ENCODE results near the gene BNC2.
A peak's percentile ranks its signal among the peaks of the same experiment; 100 is the strongest.

Gene BNC2

GRCh38 chr9:16728137-16728508 lies 142.3 kb downstream of the BNC2 start:
- no peak for DNase-seq (ENCODE audit: low read depth)
- no peak for TF ChIP-seq CTCF (conservative IDR thresholded peaks at IDR 0.05; ENCODE audit: low read depth, low read length)
- peak overlapping the region; percentile 76 for H3K4me3 ChIP-seq (ENCODE audit: low read depth, low read length)

GRCh38 chr9:16727452-16728136 lies 142.9 kb downstream of the BNC2 start:
- peak; percentile 65 for DNase-seq (ENCODE audit: low read depth)
- TF ChIP-seq CTCF (conservative IDR thresholded peaks at IDR 0.05; ENCODE audit: low read depth, low read length), result no peak
- peak overlapping the region; percentile 76 for H3K4me3 ChIP-seq (ENCODE audit: low read depth, low read length)

GRCh38 chr9:16726718-16727451 lies 143.6 kb downstream of the BNC2 start:
- peak overlapping the region; percentile 76 for H3K4me3 ChIP-seq (ENCODE audit: low read depth, low read length)
- DNase-seq (ENCODE audit: low read depth), result peak; percentile 94
- TF ChIP-seq CTCF (conservative IDR thresholded peaks at IDR 0.05; ENCODE audit: low read depth, low read length), result no peak

GRCh38 chr9:16726029-16726428 lies 144.4 kb downstream of the BNC2 start:
- DNase-seq (ENCODE audit: low read depth), result peak; percentile 77
- TF ChIP-seq CTCF (conservative IDR thresholded peaks at IDR 0.05; ENCODE audit: low read depth, low read length), result peak; percentile 21
- H3K4me3 ChIP-seq (ENCODE audit: low read depth, low read length), result peak overlapping the region; percentile 76

GRCh38 chr9:16725066-16725465 lies 145.4 kb downstream of the BNC2 start:
- no peak for TF ChIP-seq CTCF (conservative IDR thresholded peaks at IDR 0.05; ENCODE audit: low read depth, low read length)
- DNase-seq (ENCODE audit: low read depth), result no peak
- peak overlapping the region; percentile 76 for H3K4me3 ChIP-seq (ENCODE audit: low read depth, low read length)

GRCh38 chr9:16721972-16722371 lies 148.5 kb downstream of the BNC2 start:
- no peak overlapping the region for H3K4me3 ChIP-seq (ENCODE audit: low read depth, low read length)
- no peak for TF ChIP-seq CTCF (conservative IDR thresholded peaks at IDR 0.05; ENCODE audit: low read depth, low read length)

GRCh38 chr9:16720386-16720785 lies 150.1 kb downstream of the BNC2 start:
- TF ChIP-seq CTCF (conservative IDR thresholded peaks at IDR 0.05; ENCODE audit: low read depth, low read length), result no peak
- no peak for DNase-seq (ENCODE audit: low read depth)

More at GRCh38 chr9:16721972-16722371, 148.5 kb downstream of the BNC2 start:
- peak; percentile 62 for DNase-seq (ENCODE audit: low read depth)

More at GRCh38 chr9:16720386-16720785, 150.1 kb downstream of the BNC2 start:
- no peak overlapping the region for H3K4me3 ChIP-seq (ENCODE audit: low read depth, low read length)

Measured in choroid plexus epithelial cell (primary cell).